ENCODE data around the gene PRR15L. TPM values are rescaled to one million over a fixed set of nuclear protein-coding genes. Genes with fewer than 3 reads are reported as not detected.
"Not testable (repeated sequence)": the region's sequence is repeated elsewhere in the genome, so short reads cannot be mapped to it uniquely, and the experiment has no call there.

PRR15L gene
- total and polyA plus RNA-seq, 2 experiments from 2014 or later, result 56.5 to 66.4 TPM

- 46% methylated on average over 13 of the region's 17 CpGs for WGBS (ENCODE audit: low lambda C conversion rate, missing lambda C conversion rate)
- no peaks in the 10 kb centered on the region for H3K9me3 ChIP-seq (ENCODE audit: low read depth)
- H3K36me3 ChIP-seq (replicated peaks; ENCODE audit: insufficient read depth, low read depth), result no peaks in the 10 kb centered on the region
- H3K27ac ChIP-seq, result peak overlapping the region; percentile 95
- peak overlapping the region; percentile 52 for H3K4me2 ChIP-seq
- peaks cover 15% of the 10 kb centered on the region for H3K4me1 ChIP-seq (ENCODE audit: insufficient read depth)
- H3K27me3 ChIP-seq, result no peaks in the 10 kb centered on the region
- no peaks in the 10 kb centered on the region for H3K79me2 ChIP-seq
- TF ChIP-seq CTCF (IDR thresholded peaks at IDR 0.05; ENCODE audit: poor library complexity) (peak; percentile 9), EZH2 (IDR thresholded peaks at IDR 0.05; ENCODE audit: borderline replicate concordance) (no peak), EZH2phosphoT487 (IDR thresholded peaks at IDR 0.05; ENCODE audit: low read depth, severe bottlenecking, unreplicated experiment) (no peak)
- DNase-seq (ENCODE audit: low spot score), result peak; percentile 50
- H3K9me2 ChIP-seq (replicated peaks; ENCODE audit: insufficient read depth), result no peaks in the 10 kb centered on the region
- H2AFZ ChIP-seq, result peak overlapping the region; percentile 42
- H3K4me3 ChIP-seq, result no peak overlapping the region
- no peaks in the 10 kb centered on the region for H4K20me1 ChIP-seq (ENCODE audit: insufficient read depth, poor library complexity, severe bottlenecking)
Measured at GRCh38 chr17:48003417-48004151, 45.9 kb upstream of the PRR15L start.

GRCh38 chr17:48002916-48003416 is 45.3 kb upstream of the PRR15L start:
- H3K4me2 ChIP-seq, result peak overlapping the region; percentile 52
- no peaks in the 10 kb centered on the region for H3K36me3 ChIP-seq (replicated peaks; ENCODE audit: insufficient read depth, low read depth)
- H3K4me1 ChIP-seq (ENCODE audit: insufficient read depth), result peaks cover 15% of the 10 kb centered on the region
- H3K4me3 ChIP-seq, result no peak overlapping the region
- TF ChIP-seq EZH2phosphoT487 (IDR thresholded peaks at IDR 0.05; ENCODE audit: low read depth, severe bottlenecking, unreplicated experiment) (no peak), CTCF (IDR thresholded peaks at IDR 0.05; ENCODE audit: poor library complexity) (no peak), EZH2 (IDR thresholded peaks at IDR 0.05; ENCODE audit: borderline replicate concordance) (no peak)
- DNase-seq (ENCODE audit: low spot score), result peak; percentile 46
- no peaks in the 10 kb centered on the region for H3K79me2 ChIP-seq
- no peaks in the 10 kb centered on the region for H4K20me1 ChIP-seq (ENCODE audit: insufficient read depth, poor library complexity, severe bottlenecking)
- WGBS (ENCODE audit: low lambda C conversion rate, missing lambda C conversion rate), result 33% methylated on average over 7 of the region's 7 CpGs
- H3K27ac ChIP-seq, result peak overlapping the region; percentile 95
- peak overlapping the region; percentile 42 for H2AFZ ChIP-seq
- H3K9me2 ChIP-seq (replicated peaks; ENCODE audit: insufficient read depth), result no peaks in the 10 kb centered on the region
- H3K9me3 ChIP-seq (ENCODE audit: low read depth), result no peaks in the 10 kb centered on the region
- no peaks in the 10 kb centered on the region for H3K27me3 ChIP-seq

GRCh38 chr17:48002266-48002915 is 44.7 kb upstream of the PRR15L start:
- H2AFZ ChIP-seq, result peak overlapping the region; percentile 42
- H3K9me2 ChIP-seq (replicated peaks; ENCODE audit: insufficient read depth), result no peaks in the 10 kb centered on the region
- H4K20me1 ChIP-seq (ENCODE audit: insufficient read depth, poor library complexity, severe bottlenecking), result no peaks in the 10 kb centered on the region
- peak overlapping the region; percentile 95 for H3K27ac ChIP-seq
- DNase-seq (ENCODE audit: low spot score), result peak; percentile 56
- H3K9me3 ChIP-seq (ENCODE audit: low read depth), result no peaks in the 10 kb centered on the region
- no peak for TF ChIP-seq EZH2 (IDR thresholded peaks at IDR 0.05; ENCODE audit: borderline replicate concordance)
- TF ChIP-seq EZH2phosphoT487 (IDR thresholded peaks at IDR 0.05; ENCODE audit: low read depth, severe bottlenecking, unreplicated experiment), result no peak
- TF ChIP-seq CTCF (IDR thresholded peaks at IDR 0.05; ENCODE audit: poor library complexity), result no peak
- H3K4me2 ChIP-seq, result peak overlapping the region; percentile 35
- H3K27me3 ChIP-seq, result no peaks in the 10 kb centered on the region
- WGBS (ENCODE audit: low lambda C conversion rate, missing lambda C conversion rate), result 50% methylated on average over 4 of the region's 4 CpGs
- peaks cover 15% of the 10 kb centered on the region for H3K4me1 ChIP-seq (ENCODE audit: insufficient read depth)
- no peaks in the 10 kb centered on the region for H3K36me3 ChIP-seq (replicated peaks; ENCODE audit: insufficient read depth, low read depth)
- no peaks in the 10 kb centered on the region for H3K79me2 ChIP-seq
- no peak overlapping the region for H3K4me3 ChIP-seq

- not testable (repeated sequence) for H4K20me1 ChIP-seq (ENCODE audit: insufficient read depth, poor library complexity, severe bottlenecking); H3K9me2 ChIP-seq (replicated peaks; ENCODE audit: insufficient read depth); H3K9me3 ChIP-seq (ENCODE audit: low read depth); DNase-seq (ENCODE audit: low spot score); H3K4me2 ChIP-seq; H3K79me2 ChIP-seq; H3K36me3 ChIP-seq (replicated peaks; ENCODE audit: insufficient read depth, low read depth); H3K27me3 ChIP-seq; H3K4me3 ChIP-seq; H2AFZ ChIP-seq
- Histone ChIP-seq H3K27ac (peak overlapping the region; percentile 95), H3K4me1 (ENCODE audit: insufficient read depth) (peaks cover 15% of the 10 kb centered on the region)
- 98% methylated on average over 5 of the region's 5 CpGs for WGBS (ENCODE audit: low lambda C conversion rate, missing lambda C conversion rate)
Measured at GRCh38 chr17:48001657-48002056, 44.0 kb upstream of the PRR15L start.
